ENCODE measurements around the gene SCUBE3.

- TF ChIP-seq CTCF (IDR thresholded peaks at IDR 0.05; ENCODE audit: poor library complexity) (no peak), EZH2 (IDR thresholded peaks at IDR 0.05; ENCODE audit: borderline replicate concordance) (no peak)
Measured at GRCh38 chr6:35206346-35206745, 7.4 kb upstream of the SCUBE3 start.

Measured in hepatocyte (in vitro differentiated cells).